HK-2 (cell line): ENCODE results near the gene NTN1.
"Not testable (repeated sequence)": the region's sequence is repeated elsewhere in the genome, so short reads cannot be mapped to it uniquely, and the experiment has no call there.

ENCODE experiments used
- DNase-seq: peaks from one replicate; pipeline ENCODE4 v3.0.0-alpha.2; 2018; ENCODE audit not compliant: unreplicated experiment

The NTN1 gene

DNA sequence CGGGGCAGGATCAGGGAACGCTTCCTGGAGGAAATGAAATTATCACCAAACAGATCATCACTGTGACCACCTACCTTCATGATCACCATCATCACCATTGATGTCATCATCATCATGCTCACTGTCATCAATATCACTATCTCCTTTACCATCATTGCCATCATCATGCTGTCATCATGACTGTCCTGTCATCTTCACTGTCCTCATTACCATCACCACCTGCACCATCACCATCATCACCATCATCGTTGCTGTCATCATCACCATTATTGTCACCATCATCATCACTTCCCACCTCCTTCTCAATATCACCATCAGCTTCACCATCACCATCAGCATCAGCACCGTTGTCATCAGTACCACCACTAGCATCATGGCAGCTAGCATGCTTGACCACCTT is 65.3 kb downstream of the NTN1 start:
- no peak for DNase-seq

DNA sequence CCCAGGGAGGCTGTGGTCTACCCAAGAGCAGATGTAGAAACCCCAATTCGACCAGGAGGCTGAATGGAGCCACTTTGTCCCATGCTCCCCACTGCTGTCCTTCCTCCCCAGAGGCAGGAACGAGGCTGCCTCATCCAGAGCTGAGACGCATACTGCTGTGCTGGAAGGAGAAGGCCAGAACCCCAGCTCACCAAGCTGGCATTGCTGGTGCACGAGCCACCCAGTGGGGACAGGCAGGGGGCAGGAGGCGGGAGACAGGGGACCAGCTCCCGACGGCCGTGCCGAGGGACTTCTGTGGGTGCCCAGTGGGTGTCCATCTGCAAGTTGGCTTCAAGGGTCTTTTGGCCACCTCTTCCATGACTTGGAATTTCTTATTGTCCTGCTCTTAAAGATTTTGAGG is 66.6 kb downstream of the NTN1 start:
- DNase-seq: no peak

DNA sequence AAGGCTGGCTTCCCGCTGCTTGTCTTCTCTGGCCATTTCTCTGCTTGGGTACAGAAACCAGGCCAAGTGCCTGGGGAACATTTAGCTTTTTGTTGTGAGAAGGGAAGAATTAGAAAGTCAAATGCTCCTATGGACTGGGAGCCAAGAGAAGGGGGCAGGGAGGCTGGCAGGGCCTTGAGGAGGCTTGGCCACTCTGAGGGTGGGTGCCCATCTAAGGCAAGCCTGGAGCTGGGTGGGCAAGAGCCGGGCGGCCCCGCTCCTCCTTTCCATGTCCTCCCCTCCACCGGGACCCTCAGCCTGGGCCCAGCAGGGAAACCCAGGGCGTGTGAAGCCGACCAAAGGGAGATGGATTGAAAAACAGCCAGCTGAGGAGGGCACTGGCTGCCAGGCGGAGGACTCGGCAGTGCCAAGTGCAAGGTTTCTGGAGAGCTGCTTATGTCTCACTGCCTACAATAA is 69.4 kb downstream of the NTN1 start:
- DNase-seq: no peak

DNA sequence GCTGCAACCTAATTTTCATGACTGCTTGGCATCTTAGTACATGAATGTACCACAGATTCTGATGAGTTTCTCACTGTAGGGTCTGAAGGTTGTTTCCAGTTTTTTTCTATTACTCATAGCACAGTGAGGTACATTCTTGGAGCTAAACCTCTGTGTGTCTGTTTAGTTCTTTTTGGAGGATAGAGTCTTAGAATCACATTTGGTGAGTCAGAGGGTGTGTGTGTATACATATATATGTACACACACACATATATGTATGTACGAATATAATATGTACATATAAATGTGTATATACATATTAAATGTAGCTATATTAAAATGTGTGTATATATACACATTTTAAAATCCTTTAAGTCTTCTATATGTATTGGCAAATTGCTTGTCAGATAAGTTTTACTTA is 72.9 kb downstream of the NTN1 start:
- no peak for DNase-seq

DNA sequence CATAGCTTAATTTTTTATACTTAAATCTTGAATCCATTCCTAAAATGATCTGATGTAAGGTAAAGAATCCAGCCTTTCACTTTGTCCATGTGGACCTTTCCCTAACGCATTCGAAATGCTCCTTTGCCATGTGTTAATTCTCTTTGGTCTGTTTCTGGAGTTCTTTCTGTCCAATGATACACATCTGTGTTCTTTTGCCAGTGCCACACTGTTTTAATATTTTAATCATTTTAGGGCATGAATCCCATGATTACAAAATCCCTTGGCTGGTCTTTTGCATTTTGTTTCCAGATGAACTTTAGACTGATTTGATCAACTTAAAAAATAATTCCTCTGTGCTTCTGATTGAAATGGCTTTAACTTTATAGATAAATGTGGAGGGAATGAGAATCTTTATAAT is 74.1 kb downstream of the NTN1 start:
- DNase-seq: no peak

DNA sequence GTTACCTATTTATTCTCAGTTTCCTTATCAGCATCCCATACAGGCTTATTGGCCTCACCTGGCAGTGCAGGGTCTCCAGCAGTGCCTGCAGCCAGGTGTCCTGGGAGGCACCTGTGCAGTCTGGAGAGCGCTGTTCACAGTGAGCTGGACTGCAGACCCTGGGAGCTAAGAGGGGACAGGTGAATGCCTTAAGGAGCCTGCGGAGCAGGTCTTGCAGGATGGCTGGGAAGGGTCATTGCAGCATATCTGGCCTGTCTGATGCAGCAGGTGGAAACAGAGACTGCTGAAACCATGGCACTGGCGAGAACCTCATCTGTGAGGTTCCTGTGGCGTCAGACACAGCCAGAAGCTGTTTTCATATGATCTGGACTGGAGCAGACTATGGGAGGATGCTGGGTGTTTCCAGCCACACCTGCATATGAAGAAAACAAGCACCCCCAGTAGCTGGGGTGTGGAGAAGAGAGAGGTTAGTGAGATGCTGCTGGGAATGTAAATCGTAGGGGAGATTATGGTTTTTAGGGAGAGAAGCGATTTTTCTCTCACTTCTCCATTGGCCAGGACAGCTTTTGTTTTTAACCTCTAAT is 77.0 kb downstream of the NTN1 start:
- DNase-seq: no peak

DNA sequence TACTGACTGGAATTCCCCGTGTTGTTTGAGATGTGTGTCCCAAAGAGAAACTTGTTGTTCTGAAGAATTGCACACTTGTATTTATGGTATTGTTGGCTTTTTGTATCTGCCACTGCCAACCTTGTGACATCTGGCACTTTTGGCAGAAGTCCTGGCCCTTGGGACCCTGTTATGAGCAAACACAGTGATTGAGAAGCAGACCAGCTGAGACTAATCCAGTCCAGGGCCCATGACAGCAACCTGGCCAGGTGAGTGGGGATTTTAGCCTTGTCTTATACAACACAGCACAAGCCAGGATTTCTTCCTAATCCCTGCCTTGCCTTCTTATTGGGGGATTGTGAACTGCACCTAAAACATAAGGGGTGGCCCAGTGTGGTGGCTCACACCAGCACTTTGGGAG is 80.0 kb downstream of the NTN1 start:
- no peak for DNase-seq

DNA sequence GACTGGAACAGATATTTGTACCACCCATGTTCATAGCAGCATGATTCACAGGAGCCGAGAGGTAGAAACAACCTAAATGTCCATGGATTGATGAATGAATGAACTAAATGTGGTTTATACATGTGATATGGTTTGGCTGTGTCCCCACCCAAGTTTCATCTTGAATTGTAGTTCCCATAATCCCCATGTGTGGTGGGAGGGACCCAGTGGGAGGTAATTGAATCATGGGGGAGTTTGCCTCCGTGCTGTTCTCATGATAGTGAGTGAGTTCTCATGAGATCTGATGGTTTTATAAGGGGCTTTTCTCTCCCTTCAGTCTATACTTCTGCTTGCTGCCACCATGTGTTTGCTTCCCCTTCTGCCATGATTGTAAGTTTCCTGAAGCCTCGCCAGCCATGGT is 81.9 kb downstream of the NTN1 start:
- not testable (repeated sequence) for DNase-seq

DNA sequence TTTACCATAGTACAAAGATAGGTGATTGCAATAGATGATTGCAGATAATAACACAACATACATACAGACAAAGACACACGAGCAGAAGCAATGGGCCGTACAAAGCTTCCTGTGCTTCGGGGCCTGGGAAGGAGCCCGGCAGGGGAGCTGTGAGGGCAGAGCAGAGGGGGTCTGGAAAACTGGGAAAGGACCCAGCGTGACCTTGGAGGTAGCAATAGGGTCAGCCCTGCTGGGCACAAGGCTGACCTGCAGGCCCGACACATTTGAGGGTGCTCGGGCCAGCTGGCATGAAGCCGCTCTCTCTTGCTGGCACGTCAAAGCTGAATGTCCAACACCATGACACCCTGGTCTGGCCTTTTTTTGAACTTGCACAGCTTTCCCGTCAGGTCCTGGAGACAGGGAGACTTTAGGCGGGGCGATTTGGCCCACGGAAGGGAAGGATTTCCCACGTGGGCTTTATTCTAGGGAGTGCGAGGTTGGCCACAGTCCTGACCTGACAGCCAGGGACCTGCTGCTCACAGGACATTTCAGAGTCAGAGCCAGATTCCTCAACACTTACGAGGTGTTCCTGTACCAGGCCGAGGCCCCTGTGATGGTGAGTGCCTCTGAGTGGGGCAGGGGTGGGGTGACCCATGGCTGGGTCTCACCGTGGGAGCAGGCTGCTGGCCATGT is 83.2 kb downstream of the NTN1 start:
- DNase-seq: no peak

DNA sequence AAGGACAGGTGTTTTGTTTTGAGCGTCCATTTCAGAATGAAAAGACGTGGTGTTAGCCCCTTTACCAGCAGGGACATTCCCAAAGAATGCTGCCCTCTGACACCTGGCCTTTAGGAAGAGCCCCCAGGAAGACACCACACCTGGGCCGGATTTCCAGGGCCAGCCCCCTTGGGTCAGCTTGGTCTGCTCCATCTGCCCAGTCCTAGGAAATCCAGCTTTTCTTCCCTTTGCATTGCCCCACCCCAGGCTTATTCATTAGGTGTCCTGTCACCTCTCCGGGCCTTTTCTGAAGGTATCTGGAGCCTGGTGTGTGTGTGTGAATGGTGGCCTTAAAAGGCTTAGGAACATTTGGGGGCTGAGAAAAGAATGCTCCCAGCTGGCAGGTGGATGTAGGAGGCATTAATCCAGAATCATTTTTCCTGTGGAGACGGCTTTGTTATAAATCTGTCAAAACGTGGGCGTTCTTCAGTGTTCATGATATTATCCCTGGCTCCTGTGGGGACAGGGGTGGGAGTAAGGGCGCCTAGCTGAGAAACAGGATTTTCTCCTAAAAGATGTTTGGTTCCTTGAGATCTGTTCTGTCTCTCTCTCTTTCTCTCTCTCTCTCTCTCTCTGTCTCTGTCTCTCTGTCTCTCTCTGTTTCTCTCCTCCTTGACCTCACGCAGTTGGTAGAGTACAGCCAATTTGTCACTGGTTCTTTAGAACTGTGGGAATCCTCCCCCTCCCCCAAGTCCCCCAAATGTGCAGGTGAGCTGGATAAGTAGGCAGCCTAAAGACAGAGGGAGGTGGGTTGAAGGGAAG is 84.0 kb downstream of the NTN1 start:
- DNase-seq: no peak

DNA sequence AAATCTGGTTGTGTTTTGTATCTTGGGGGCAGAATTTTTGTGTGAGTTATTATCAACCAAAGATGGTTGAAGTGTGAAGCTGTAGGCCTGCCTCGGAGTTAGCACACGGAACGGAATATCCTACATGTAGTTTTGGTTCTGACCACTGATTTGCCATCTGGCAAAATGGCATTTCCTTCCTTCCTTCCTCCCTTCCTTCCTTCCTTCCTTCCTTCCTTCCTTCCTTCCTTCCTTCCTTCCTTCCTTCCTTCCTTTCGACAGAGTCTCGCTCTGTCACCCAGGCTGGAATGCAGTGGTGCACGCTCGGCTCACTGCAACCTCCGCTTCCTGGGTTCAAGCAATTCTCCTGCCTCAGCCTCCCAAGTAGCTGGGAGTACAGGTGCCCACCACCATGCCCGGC is 85.0 kb downstream of the NTN1 start:
- not testable (repeated sequence) for DNase-seq

DNA sequence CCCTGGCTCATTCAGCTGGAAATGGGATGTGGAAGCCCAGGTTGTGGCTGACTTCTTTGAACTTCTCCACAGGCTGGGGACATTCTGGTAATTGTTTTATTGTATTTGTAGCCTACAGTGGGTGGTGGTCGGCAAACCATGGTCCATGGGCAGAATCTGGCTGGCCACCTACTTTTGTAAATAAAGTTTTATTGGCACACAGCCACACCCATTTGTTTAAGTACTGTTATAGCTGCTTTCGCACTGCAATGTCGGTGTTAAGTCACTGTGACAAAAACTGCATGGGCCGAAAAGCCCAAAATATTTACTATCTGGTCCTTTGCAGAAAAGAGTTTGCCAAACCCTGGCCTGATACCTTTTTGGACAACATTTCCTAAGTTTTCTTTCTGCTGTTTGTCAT is 86.2 kb downstream of the NTN1 start:
- no peak for DNase-seq

DNA sequence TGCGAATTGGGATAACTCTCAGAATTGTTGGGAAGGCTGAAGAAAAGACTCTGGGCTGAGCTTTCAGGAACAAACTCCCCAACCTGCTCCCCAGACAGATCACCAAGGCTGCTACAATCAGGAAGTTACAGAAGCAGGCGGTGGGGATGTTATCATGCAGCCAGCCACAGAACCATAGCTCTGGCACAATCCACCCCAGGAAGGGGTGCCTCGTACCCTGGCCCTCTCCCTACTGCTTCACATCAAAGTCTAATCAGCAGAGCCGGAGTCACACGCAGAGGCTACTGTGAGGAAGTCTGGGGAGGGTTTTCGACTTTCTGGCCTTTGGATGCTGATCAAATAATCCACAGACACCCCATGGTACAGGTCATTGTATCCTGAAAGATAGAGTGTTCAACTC is 86.8 kb downstream of the NTN1 start:
- no peak for DNase-seq

DNA sequence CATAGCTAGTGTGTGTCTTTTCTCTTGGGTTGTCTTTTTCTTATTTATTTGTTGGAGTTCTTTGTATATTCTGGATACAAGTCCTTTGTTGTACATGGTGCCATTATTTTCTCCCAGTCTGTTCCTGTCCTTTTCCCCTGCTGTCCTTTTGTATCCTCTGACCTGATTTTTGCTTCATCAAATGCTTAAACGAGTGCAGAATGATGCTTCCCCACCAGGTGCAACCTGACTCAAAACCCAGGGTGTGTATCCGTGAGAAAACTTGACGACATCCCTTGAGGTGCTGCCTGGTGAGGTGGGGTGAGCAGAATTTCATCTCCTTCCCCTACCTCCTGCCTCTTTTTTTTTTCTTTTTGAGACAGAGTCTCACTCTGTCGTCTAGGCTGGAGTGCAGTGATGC is 88.6 kb downstream of the NTN1 start:
- DNase-seq: no peak

DNA sequence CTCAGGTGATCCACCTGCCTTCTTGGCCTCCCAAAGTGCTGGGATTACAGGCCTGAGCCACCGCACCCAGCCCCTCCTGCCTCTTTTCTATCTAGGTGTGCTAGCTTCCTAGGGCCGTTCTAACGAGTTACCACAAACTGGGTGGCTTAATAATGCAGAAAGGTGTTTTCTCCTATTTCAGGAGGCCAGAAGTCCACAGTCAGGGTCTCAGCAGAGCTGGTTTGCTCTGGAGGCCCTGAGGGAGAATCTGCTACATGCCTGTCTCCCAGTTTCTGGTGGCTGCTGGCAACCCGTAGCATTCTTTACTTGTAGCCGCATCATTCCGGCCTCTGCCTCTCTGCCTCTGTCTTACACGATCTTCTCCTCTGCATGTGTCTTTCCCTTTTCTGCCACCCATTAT is 89.2 kb downstream of the NTN1 start:
- no peak for DNase-seq

DNA sequence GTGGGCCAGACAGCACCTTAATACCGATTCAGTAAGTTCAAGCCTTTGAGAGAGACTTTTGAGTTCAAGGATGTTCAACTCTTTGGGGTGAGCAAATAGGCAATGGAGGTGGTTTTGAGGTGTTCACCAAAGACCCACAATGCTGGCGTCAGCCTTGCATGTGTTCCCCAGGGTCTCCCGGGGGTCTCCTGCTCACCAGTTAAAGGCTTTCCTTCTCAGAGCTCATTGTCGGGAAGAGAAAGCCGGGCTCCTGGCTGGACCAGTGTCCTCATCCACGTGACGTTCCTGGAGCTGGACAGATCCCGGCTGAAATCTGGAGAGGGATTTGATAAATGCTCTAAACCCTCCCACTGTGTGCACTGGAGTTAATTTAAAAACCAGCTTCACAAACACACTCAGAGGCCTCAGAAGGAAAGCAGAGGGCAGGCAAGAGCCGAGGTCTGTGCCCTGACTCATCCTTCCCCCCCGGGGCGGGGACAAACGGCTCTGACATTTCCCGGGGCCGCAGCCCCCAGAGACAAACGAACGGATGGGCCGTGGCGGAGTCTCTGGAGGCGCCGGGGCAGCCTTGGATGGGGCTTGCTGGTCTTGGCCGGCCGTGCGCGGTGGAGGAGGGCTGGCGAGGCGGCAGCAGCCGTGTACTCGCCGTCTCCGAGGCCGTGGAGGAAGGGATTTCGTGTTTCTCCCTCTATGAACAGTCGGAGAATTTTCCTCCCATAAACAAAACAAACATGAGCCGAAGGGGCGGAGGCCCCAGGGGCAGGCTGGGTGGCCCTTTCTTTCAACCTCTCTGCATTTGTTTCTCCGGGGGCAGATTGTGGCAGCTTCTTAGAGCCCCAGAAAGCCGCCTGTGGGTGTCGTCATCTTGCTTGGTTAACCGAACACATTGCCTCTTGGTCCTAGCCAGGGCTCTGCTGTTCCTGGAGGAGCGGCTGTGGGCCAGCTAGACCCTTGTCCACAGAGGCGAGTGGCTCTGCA is 94.2 kb downstream of the NTN1 start:
- peak; percentile 49 for DNase-seq

DNA sequence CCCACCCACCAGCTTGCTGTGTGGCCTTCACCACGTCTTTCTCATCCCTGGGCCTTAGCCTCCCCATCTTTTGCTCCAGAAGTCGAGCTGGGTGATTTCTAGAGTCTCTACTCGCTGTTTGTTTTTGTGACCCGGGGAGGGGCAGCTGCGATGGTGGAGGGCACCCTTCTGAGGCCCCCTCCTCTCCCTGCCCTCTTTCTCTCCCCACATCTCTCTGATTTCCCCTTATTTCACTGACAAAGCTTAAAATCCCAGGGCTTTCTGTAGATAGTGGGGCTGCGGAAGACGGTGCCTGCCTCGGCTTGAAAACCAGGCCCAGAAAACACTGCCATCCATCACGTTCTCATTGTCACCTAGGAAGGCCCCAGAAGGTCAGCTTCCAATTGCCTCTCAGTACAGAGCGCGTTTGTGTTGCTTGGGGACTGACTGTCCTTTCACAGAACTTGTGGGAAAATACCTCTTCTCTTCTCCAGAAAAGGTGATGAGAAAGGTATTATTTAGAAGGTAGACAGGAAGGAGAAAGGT is 95.1 kb downstream of the NTN1 start:
- DNase-seq: no peak

DNA sequence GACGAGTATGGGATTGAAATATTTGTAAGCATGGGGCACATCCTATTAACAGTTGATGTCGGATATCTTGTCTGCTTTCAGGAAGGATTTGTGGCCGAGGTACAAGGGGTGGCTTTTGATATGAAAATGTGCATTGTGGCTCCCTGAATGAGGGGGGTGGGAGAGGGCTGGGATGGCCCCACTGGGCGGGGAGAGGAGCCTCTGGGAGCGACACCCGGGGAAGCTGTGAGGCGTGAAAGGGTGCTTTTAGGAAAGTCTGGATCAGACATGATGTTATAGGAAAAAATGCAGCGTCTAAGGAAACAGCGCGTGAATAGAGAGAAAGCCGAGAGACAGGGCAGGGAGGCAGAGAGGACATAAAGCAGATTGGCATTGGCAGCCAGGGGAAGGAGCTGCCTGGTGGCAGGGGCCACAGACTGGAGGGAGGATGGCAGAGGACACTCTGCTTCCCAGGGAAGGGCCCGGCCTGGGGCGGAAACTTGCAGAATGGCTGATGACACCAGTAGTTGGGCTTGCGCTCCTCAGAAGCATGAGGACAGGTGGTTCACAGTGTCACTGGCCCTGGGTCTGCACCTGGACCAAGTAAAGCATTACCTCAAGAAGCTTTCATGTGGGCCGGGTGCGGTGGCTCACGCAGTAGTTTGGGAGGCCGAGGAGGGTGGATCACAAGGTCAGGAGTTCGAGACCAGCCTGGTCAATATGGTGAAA is 95.7 kb downstream of the NTN1 start:
- no peak for DNase-seq

DNA sequence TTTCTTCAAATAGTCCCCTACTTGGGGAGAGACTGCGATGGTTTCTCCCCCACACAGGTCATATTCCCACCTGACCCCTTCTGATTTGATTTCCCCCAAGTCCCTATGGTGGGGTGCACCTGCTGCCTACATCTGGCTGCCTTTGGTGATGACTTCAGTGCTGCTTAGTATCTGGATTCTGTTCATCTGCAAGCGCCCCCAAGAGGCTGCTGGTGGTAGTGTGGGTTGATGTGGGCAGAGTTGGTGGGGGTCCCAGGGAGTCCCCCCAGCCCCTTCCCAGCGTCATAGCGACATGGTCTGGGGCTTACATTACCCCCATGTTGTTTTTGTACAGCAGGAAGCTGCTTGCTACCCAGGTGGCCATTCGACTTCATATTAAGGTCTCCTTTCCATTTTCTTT is 99.2 kb downstream of the NTN1 start:
- no peak for DNase-seq

DNA sequence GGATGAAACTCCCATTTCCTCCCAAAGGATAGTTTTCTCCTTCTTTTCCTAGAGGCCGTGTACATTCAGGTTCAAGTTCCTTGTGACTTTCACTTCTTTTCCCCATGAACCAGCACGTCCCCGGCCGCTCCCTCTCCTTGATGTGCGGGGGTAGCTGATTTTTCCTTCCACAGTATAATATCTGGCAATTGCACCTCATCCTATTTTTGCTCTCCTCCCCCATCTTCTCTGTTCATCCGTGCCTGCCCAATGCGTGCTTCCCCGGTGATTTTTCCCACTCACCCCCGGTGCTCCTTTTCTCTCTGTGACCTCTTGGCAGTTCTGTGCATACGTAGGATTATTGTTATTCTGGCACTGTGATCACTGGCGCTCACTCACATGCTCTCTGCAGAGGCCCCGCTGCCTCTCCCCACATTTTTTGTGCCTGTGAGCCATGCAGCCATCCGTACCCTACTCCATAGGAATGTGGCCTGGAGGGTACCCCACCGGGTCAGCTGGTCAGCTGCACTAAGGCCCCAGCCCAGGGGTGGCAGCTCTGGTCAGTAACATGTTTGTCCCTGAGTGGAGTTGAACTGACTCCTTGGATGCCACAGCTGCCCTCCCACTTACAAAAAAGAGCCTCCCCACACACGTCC is 100.0 kb downstream of the NTN1 start:
- no peak for DNase-seq
